HG02973 (cell line): ENCODE results near the gene PTPRK.
"Not testable (repeated sequence)": the region's sequence is repeated elsewhere in the genome, so short reads cannot be mapped to it uniquely, and the experiment has no call there.

Experiments used
- ATAC-seq: cut with Tn5 transposase; IDR thresholded peaks from one replicate; pipeline ENCODE4 v1.9.1; 2021; ENCODE audit warnings: moderate library complexity; ENCODE audit not compliant: unreplicated experiment

Gene PTPRK

DNA sequence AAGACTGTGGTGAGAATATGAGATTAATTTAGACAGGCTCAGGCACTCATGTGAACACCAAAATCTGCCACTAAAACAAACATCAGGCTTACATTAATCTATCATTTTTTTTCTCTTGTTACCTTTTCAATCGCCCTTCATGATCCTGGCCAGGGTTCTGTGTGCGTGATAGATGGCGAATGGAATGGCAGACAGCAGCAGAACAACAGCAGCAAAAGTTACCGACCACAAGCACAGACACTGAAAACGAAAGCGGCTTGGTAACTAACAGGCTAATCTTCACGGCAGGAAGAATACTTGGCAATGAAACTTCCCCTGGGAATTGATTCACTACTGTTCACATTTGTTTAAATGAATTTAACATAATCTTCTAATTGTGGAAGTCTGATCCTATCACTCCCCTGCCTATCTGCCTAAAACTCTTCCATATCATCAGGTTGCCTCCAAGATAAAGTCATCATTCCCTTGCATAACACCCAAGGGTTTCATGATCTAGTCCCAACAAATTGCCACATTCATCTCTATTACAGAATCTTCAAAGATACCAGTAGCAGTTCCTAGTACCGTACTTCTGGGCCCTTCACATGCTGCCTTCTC, 28.7 kb downstream of the PTPRK start:
- ATAC-seq = no peak

DNA sequence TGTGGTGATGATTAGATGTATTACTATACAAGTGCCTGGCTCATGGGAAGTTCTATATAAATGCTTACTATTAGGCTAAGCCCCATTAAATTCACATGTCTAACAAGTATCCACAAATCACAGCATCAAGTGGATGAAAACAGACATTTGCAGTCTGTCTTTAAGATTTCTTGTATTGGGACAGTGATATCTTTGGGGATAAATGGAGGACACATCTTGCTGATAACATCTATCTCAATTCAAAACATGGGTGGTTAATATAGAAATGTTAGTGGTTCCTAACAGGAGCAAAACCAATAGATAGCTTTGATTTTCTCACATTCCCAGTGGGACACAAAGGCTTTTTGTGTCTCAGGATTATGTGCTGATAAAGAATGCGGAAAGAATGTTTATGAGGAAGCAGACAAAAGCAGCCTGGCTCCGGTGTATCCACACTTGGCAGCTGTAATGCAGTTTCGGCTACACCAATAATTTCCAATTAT, 29.3 kb downstream of the PTPRK start:
- ATAC-seq = no peak

DNA sequence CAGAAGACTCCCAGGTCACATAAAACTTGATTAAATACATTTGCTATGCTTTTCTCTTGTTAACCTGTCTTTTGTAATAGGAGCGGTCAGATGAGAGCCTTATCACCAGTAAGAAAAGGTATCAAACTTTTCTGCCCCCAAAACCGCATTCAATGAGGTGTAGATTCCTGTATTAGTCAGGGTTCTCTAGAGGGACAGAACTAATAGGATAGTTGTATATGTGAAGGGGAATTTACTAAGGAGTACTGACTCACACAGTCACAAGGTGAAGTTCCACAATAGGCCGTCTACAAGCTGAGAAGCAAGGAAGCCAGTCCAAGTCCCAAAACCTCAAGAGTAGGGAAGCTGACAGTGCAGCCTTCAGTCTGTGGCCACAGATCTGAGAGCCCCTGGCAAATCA, 32.7 kb downstream of the PTPRK start:
- no peak for ATAC-seq

DNA sequence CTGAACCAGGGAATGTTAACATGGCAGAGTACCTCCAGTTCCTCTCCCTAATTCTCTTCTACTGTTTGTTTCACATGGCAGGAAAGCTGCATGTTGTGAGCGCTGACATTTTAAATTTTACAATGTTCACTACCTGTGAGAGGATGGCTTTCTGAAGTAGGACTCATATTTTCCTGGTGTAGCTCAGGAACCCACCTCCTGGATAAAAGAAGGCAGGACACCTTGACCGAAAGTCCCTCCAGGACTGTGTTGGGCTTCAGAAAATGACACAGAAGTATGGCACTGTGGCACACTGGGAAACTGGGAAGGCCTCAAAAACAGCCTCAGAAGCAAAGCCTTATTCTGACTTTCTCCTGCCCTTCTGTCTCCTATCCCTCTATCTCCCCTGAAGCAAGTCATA, 33.3 kb downstream of the PTPRK start:
- ATAC-seq = no peak

DNA sequence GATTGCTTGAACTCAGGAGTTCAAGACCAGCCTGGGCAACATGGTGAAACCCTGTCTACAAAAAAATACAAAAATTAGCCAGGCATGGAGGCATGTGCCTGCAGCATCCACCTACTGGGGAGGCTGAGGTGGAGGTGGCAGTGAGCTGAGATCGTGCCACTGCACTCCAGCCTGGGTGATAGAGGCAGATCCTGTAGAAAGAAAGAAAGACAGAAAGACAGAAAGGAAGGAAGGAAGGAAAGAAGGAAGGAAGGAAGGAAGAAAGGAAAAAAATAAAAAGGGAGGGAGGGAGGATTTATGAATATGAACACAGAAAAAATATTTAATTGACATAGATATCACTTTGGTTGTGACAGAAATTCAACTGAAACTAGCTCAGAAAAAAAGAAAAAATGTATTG, 33.8 kb downstream of the PTPRK start:
- not testable (repeated sequence) for ATAC-seq

DNA sequence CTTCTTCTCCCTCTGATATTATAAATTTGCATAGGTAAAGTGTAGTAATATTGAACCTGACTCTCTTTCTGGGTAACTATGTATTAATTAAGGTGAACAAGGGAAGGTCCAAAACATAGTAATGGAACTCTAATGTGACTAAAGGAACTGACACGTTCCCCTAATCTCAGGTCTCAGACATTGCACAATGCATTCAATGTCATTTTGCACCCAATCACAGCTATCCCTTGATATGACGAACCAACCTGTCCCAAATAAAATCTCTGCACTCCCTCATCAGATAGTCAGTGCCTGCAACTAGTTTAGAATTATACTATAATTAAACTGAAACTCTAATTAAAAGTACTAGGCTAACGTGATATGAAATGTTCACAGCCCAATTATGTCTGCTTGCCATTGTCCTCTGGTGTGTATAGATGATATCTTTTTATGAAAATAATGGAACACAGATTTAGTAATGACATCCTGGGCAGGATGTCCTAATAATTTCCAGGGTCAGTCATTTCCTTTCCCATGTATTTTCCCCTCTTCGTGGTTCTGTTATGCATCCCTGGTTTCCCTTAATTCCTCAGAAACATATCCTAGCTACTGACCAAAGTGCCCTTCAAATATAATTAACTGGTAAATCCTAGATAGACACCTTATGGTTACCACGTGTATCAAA, 36.8 kb downstream of the PTPRK start:
- ATAC-seq = no peak

DNA sequence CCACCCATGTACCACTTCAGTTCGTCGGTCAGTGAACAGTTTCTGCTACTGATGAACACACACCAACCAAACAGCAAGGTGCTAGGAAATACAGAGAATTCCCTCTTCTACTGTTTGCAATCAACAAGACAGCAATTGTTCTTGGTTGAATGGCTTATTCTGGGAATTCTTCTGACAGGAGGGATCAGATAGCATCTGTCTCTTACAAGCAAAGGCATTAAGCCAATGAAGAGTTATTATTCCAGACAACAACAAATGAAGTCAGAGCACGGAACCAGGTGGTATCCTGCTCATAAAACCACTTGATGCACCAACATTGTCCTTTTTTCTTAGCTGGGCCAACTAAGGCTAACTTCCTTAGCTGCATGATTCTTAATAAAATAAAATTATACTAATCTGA, 37.8 kb downstream of the PTPRK start:
- ATAC-seq = no peak

DNA sequence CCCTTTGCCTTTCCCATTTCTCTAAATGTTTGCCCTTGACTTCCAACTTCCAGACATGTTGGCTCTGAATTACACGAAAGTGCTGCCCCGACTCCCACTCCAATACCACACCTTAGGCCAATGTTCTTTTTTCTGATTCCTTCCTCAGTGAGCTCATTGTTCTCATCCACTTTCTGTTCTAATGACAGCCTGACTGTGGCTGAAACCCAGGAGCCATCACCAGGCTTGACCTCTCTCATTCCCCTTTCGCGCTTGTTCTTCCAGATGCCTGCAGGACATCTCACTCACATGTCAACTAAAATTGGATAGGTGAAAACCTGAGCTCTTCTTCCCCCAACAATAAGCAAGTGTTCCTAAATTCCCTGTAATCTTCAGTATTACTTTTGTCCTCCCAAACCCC, 40.4 kb downstream of the PTPRK start:
- no peak for ATAC-seq

DNA sequence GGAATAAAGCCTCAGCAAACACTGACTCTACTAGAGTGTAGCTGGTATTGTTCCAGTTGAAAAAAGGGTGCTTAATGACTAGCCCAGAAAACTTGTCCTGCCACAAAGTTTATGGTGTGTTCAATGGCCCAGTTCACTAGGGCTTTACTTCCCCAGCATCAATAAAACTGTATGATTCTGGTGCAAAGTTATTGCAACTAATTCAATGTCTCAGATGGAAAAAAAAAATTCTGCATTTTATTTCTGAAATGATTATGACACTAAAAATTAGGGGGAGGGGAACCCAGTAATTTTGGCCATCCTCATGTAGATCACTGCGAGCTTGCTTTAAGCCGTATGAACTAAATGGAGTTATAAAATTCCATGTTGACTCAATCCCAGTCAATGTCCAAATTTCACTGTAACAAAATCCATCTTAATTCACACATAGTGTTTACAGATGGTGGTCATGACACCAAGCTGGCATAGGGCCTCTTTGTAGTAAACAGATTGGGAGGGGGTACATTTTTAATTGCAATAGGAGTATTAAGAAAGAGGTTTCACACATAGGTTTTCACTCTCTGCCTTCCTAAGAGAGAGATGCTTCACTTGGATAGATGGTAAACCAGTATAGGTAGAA, 41.2 kb downstream of the PTPRK start:
- no peak for ATAC-seq

DNA sequence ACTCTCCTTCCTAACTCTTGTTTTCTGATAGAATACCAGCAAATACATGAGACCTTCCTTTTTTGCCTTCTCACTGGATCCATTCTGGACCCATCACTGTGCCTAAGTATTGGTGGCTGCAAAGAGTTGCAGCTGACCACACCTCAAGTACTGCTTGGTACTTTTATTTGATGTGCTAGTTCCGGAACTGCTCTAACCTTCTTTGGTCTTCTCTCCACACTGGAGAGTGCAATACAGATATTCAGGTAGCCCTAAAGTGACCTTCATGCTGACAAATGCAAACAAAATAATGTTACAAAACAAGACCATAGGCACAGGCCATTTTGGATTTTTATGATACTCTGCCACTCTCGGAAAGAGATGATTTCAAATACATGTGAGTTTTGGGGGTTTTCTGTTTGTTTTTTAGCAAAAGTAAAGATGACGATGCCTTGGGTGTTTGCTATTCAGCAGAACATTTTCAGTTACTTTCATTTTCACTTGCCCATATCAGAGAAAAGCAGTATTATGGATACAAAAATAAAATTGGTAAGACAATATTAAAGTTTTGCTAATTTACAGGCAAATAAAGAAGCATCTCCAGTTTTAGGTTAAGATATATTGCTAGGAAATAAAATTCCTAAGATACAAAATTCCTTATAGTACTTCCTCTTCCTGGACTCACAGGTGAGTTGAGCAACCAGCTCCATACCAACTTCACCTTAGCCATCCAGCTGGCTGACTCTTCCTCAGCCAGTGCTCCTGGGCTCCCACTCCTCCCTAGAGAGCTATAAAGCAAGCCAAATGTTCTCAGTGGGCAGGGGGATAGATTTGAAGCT, 42.0 kb downstream of the PTPRK start:
- ATAC-seq = no peak

DNA sequence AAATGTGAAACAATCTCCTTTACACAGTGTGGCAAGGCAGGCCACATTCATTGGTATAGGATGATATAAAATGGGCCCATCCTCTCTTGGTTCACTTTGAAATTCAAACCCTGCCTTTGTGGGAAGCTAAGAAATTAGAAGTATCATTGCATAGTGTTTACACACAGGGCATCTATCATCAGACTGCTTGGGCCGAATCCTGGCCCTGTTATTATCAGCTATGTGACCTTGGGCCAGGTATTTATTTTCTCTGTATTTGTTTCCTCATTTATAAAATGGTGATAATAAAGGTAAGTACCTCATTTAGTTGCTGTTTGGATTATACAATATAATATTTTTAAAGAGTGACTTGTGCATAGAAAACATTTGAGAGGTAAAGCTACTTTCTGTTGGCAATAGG, 45.5 kb downstream of the PTPRK start:
- ATAC-seq = no peak

DNA sequence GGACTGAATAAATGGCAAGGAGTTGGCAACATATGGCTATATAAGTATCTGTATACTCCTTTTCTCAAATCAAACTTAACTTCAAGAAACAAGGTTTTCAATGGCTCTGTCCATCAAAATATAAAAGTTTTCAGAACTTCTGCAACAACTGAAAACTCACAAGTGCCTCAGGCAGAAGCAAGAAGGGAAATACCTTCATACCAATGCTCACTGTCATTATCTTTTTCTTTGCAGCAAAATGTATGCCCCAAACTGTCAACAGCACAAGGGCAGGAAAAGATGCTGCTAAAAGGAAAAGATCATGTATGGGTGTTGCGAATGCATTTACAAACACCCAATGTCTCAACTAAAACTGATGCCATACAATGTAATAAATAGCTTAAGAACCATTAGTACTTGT, 45.9 kb downstream of the PTPRK start:
- ATAC-seq = no peak

DNA sequence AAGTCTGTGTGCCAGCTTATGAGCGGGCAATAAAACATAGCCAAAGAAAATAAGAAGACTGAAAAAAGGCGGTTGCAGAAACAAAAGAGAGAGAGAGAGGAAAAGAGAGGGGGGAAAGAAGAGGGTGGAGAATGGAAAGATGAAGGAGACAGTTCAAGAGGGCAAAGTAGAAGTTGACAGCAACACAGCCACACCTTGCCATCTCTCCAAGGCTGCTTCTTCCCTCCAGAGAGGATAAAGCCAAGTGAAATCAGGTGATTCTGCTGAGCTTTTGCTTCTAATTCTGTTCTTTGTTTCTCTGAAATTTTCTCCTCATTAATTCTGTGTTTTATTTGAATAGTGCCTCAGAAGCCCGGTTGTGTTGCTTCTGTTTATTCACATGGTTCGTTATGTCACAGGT, 48.5 kb downstream of the PTPRK start:
- no peak for ATAC-seq

DNA sequence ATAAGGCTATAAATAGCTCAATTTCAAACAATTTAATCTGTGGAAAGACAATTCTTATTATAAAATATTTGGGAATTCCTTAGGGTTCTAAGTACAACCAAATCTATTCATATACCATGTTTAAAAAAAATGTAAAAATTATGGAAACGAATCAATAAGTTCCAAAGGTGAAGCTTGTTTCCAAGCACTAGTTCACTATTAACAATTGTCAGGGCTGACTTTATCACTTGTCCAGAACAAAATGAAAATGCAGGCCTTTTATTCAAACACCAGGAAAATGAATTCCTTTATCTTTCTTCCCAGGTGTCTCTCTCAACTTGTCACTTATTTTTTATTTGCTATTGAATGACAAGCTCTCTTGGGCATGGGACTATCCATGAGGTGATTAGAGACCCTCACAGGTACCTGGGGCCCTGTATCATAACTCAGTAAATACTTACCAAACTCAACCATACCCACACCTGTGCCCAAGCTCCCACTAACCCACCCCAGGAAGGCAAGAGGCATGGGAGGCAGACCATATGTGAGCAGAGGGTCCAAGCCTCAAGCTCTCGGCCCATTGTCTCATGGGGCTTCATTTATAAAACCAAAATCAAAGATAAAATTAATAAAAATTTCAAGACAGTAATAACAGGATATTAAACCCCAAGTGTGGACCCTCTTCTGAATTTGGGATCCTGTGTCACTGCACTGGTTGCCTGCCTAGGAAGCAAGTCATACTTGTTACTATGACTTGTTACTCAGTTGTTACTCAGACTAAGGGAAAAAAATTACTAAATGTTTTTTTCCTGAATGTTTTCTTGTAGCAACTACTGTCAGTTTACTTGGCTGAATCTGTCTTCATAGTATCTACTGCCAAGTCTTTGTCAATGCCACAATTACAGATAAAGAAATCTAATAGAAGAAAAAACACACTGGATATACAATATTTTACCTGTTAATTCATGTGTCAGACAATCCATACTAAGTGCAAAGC, 54.7 kb downstream of the PTPRK start:
- ATAC-seq = no peak

DNA sequence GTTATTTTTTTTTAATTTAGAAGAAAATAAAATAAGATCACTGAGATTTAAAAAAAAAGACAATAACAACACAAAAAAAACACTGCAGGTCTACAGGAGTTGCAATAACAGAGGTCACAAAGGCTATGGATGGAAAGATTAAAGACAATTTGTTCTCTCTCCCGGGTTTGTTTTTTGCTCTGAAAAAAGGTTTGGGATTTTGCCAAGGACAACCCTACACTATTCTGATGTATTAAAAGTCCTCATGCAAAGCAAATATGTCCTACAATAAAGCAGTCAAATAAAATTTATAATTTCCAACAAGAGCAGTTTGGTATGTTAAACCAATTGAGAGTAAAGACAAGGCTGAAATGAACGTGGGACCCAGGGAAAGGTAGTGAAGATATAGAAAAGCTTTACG, 55.6 kb downstream of the PTPRK start:
- ATAC-seq = no peak

DNA sequence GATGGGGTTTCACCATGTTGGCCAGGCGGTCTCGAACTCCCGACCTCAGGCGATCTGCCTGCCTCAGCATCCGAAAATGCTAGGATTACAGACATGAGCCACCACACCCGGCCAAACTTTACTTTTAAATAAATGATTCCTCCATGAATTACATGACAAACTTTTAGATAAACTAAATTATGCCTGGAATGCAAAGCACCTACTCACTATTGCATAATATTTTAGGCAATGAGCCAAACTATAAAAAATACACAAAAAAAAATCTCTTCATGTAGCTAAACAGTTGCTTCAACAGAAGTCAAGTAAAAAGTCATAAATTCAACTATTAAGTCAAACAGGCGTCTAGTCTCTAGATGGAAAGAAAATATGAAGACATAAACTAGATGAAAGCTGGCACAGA, 56.5 kb downstream of the PTPRK start:
- ATAC-seq = no peak

DNA sequence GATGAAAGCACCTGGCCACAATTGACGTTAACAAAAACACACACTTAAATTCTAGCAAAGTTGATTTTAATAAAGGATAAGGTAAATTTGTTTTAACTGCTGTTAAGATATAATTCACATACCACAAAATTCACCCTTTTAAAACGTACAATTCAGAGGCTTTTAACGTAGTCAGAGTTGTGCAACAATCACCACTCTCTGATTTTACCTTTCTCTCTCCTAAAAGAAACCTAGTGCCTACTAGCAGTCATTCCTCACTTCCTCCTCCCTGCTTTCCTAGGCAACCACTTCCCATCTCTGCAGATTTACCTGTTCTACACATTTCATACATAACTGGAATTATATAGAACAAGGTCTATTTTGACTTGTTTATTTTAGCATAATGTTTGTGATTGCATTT, 58.9 kb downstream of the PTPRK start:
- ATAC-seq = no peak

DNA sequence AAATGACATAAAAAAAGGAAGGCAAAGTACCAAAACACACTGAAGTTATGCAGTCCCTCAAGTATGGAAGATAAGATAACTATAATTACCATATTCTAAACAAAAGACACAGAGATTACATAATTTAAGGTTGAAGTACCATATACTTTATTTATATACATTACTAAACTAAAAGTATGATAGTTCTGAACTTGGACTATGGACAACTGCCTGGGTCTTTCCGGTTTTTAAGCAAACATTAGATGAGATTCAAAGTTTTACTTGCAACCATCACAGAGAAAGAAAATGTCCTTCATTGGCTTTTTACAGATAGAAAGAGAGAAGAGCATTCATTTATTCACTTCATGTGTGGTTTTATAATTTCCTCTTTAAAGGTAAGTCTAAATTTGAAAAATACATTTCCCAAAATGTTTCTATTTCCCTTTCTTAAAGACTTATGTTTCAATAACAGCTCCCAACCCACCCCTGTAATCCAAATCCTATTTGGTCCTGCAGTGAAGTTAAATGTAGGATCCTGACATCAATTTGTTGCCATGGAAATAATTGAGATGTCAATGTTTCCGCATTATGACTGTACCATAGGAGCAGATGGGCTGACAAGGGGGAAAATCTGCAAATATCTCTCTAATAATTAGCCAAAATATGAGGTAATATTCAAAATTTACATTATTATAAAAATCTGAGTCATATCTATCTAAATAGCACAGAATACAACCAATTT, 63.7 kb downstream of the PTPRK start:
- ATAC-seq = no peak

DNA sequence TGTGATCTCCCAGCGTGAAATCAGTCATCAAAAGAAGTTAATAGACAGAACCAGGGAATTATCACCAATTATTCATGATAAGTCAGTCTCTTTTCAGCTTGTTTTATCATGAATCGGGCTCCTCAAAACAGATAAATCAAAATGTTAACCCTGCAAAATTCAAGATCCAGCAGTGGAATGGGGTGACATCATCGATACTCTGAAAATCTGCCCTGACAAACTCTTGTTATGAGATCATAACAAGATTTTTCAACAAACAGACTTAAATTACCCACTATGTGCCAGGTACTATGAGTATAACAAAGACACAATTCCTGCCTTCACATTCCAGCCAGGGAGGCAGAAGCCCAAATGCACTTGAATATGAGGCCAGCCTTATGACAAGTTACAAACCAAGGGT, 64.4 kb downstream of the PTPRK start:
- ATAC-seq = no peak

DNA sequence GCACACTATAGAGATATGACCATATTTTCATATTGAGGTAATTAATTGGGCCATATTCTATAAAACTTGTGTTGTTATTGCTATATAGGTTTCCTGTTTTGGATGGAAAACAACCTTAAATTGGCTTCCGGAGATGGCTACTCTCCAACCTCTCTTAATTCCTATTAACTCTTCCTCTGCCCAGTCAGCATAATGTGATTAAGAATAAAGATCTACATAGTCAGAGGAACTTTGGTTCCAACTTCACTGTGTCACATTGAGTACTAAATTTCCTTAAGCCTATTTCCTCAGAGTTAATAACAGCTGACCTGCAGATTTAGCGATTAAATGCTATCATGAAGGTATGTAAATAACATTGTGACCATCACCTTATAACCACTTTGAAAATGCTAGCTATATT, 67.7 kb downstream of the PTPRK start:
- no peak for ATAC-seq
